H1 (cell line): ENCODE results near the gene AATK. TPM values are rescaled to one million over a fixed set of nuclear protein-coding genes. Genes with fewer than 3 reads are reported as not detected.

Source experiments
- CTCF ChIA-PET: fragments of 300-600 bp; sonication (Branson Sonifier 250); formaldehyde crosslinking; loops from one replicate; lab custom pipeline; 2021; ENCODE audit not compliant: partially characterized antibody; lab: Charles Lee
- POLR2A ChIA-PET: fragments of 300-600 bp; sonication (Branson Sonifier 250); formaldehyde crosslinking; loops from one replicate; lab custom pipeline; 2021; ENCODE audit warnings: inconsistent platforms; ENCODE audit not compliant: partially characterized antibody; lab: Charles Lee
- DNase-seq, 2 experiments: peaks; one replicate each; pipeline versions ENCODE4 v3.0.0 to v3.0.0-alpha.2; 2010 to 2022; ENCODE audit warnings: low spot score in 2 of 2, low read depth in 1 of 2, mixed read lengths in 1 of 2
- FAIRE-seq: peaks from 2 replicates; lab custom pipeline; 2011; peaks lifted over from hg19 to GRCh38; lab: Jason Lieb, UNC
- H2AFZ ChIP-seq: 2 replicates; pipeline ENCODE4 v1.8.1; 2012; ENCODE audit warnings: low read length, inconsistent platforms
- H2AK5ac ChIP-seq: 2 replicates; pipeline ENCODE4 v1.6.1; 2013; ENCODE audit warnings: low read depth, low read length
- H2BK120ac ChIP-seq: replicated peaks from 2 replicates; pipeline ENCODE3; 2013; ENCODE audit warnings: low read depth, low read length, inconsistent platforms
- H2BK12ac ChIP-seq: 2 replicates; pipeline ENCODE4 v1.6.1; 2013; ENCODE audit warnings: low read depth, low read length
- H2BK15ac ChIP-seq: 2 replicates; pipeline ENCODE4 v1.6.1; 2013; ENCODE audit warnings: low read length
- H2BK20ac ChIP-seq: 2 replicates; pipeline ENCODE4 v1.6.1; 2013; ENCODE audit warnings: low read length
- H2BK5ac ChIP-seq: 2 replicates; pipeline ENCODE4 v1.6.1; 2013; ENCODE audit warnings: low read depth, low read length
- H3K14ac ChIP-seq: 2 replicates; pipeline ENCODE4 v1.6.1; 2013; ENCODE audit warnings: inconsistent platforms; ENCODE audit not compliant: insufficient read length
- H3K18ac ChIP-seq: 2 replicates; pipeline ENCODE4 v1.6.1; 2013; ENCODE audit warnings: low read length; ENCODE audit errors: extremely low read depth
- H3K23ac ChIP-seq: 2 replicates; pipeline ENCODE4 v1.6.1; 2013; ENCODE audit warnings: inconsistent platforms; ENCODE audit not compliant: insufficient read length
- H3K23me2 ChIP-seq: 2 replicates; pipeline ENCODE4 v1.6.1; 2013; ENCODE audit warnings: low read depth, low read length
- H3K27ac ChIP-seq: 2 replicates; pipeline ENCODE4 v1.6.1; 2011; ENCODE audit warnings: low read depth, low read length, inconsistent platforms
- H3K27me3 ChIP-seq, 4 experiments: replicated peaks in 1 of 4; 1 replicate in 1 of 4; 2 replicates in 3 of 4; pipeline versions ENCODE4 v1.6.1 to v1.8.1; 2011 to 2013; ENCODE audit warnings: low read length in 3 of 4, mild to moderate bottlenecking in 3 of 4, inconsistent platforms in 2 of 4, mixed read lengths in 2 of 4, moderate library complexity in 1 of 4; ENCODE audit not compliant: control insufficient read depth in 3 of 4, insufficient read depth in 3 of 4; ENCODE audit errors: extremely low read depth in 1 of 4
- H3K36me3 ChIP-seq, 4 experiments: 2 replicates each; pipeline versions ENCODE4 v1.6.1 to v1.8.1; 2011 to 2013; ENCODE audit warnings: mild to moderate bottlenecking in 4 of 4, low read length in 3 of 4, moderate library complexity in 2 of 4, control low read depth in 1 of 4, inconsistent platforms in 1 of 4; ENCODE audit not compliant: insufficient read depth in 4 of 4, control insufficient read depth in 2 of 4
- H3K4ac ChIP-seq: replicated peaks from 2 replicates; pipeline ENCODE3; 2013; ENCODE audit warnings: low read length, low read depth, mixed read lengths, inconsistent platforms; ENCODE audit not compliant: insufficient read length
- H3K4me1 ChIP-seq, 4 experiments: replicated peaks in 1 of 4; 1 replicate in 1 of 4; 2 replicates in 3 of 4; pipeline versions ENCODE4 v1.6.1 to v1.8.1; 2011 to 2013; ENCODE audit warnings: low read length in 3 of 4, inconsistent platforms in 2 of 4, mixed read lengths in 1 of 4; ENCODE audit not compliant: insufficient read depth in 4 of 4, control insufficient read depth in 3 of 4
- H3K4me2 ChIP-seq, 2 experiments: 2 replicates each; pipeline versions ENCODE4 v1.6.1 to v1.8.1; 2011 to 2013; ENCODE audit warnings: low read depth in 2 of 2, low read length in 2 of 2, control low read depth in 1 of 2, inconsistent platforms in 1 of 2, mild to moderate bottlenecking in 1 of 2; ENCODE audit not compliant: insufficient read depth in 1 of 2
- H3K4me3 ChIP-seq, 4 experiments: fragments of 200-600, 300-600 bp in 1 of 4; sonication (generic), shearing (Covaris generic), sonication (Bioruptor Twin) in 1 of 4; 2 replicates each; pipeline versions ENCODE4 v1.5.1 to v1.8.1; 2011 to 2016; ENCODE audit warnings: low read length in 4 of 4, low read depth in 3 of 4, control low read depth in 2 of 4, inconsistent platforms in 2 of 4, mild to moderate bottlenecking in 2 of 4, mixed read lengths in 1 of 4, moderate library complexity in 1 of 4; ENCODE audit not compliant: insufficient read depth in 2 of 4; ENCODE audit errors: extremely low read depth in 1 of 4
- H3K56ac ChIP-seq: replicated peaks from 2 replicates; pipeline ENCODE3; 2013; ENCODE audit warnings: low read depth, mild to moderate bottlenecking, mixed read lengths, low read length, inconsistent platforms; ENCODE audit not compliant: insufficient read length
- H3K79me1 ChIP-seq: 2 replicates; pipeline ENCODE4 v1.6.1; 2013; ENCODE audit warnings: low read depth, low read length, control low read depth
- H3K79me2 ChIP-seq, 2 experiments: 2 replicates each; pipeline versions ENCODE4 v1.6.1 to v1.8.1; 2012 to 2013; ENCODE audit warnings: low read length in 2 of 2, mild to moderate bottlenecking in 2 of 2, inconsistent platforms in 1 of 2; ENCODE audit not compliant: insufficient read depth in 2 of 2, control insufficient read depth in 1 of 2
- H3K9ac ChIP-seq, 4 experiments: replicated peaks in 1 of 4; 1 replicate in 1 of 4; 2 replicates in 3 of 4; pipeline versions ENCODE4 v1.6.1 to v1.8.1; 2011 to 2013; ENCODE audit warnings: low read depth in 3 of 4, low read length in 3 of 4, control low read depth in 2 of 4, mild to moderate bottlenecking in 2 of 4, moderate library complexity in 2 of 4, inconsistent platforms in 1 of 4; ENCODE audit errors: extremely low read depth in 1 of 4
- H3K9me3 ChIP-seq, 2 experiments: 2 replicates each; pipeline versions ENCODE4 v1.6.1 to v1.8.1; 2012 to 2013; ENCODE audit warnings: mild to moderate bottlenecking in 2 of 2, moderate library complexity in 2 of 2, control low read depth in 1 of 2, inconsistent platforms in 1 of 2, low read depth in 1 of 2, low read length in 1 of 2, mixed read lengths in 1 of 2; ENCODE audit not compliant: insufficient read depth in 2 of 2
- H4K20me1 ChIP-seq, 2 experiments: replicated peaks in 1 of 2; 2 replicates each; pipeline versions ENCODE3 to v1.8.1; 2011 to 2013; ENCODE audit warnings: inconsistent platforms in 2 of 2, low read length in 2 of 2, mild to moderate bottlenecking in 1 of 2; ENCODE audit not compliant: insufficient read depth in 2 of 2, control insufficient read depth in 1 of 2
- H4K5ac ChIP-seq: 2 replicates; pipeline ENCODE4 v1.6.1; 2013; ENCODE audit warnings: low read length, low read depth, mixed read lengths, inconsistent platforms; ENCODE audit not compliant: insufficient read length
- H4K8ac ChIP-seq: 2 replicates; pipeline ENCODE4 v1.8.0; 2013; ENCODE audit warnings: mild to moderate bottlenecking, moderate library complexity, low read length, inconsistent platforms; ENCODE audit not compliant: insufficient read depth; ENCODE audit errors: extremely low read depth
- H4K91ac ChIP-seq: replicated peaks from 2 replicates; pipeline ENCODE3; 2013; ENCODE audit warnings: low read length, mixed read lengths, inconsistent platforms; ENCODE audit not compliant: insufficient read length
- SRF ChIP-seq: IDR thresholded peaks from 2 replicates; pipeline ENCODE4 v1.6.1; 2011; ENCODE audit warnings: mild to moderate bottlenecking, low read depth, low read length, moderate library complexity
- WGBS, 2 experiments: shearing (Covaris generic) in 1 of 2; methylation state at CpG; one replicate each; pipeline versions ENCODE4 v1.1.6 to v1.1.7; 2013 to 2015; ENCODE audit warnings: low lambda C conversion rate in 2 of 2, mixed read lengths in 2 of 2, inconsistent platforms in 1 of 2, low coverage in 1 of 2, missing lambda C conversion rate in 1 of 2; ENCODE audit not compliant: insufficient replicate concordance in 2 of 2, insufficient coverage in 1 of 2, insufficient read length in 1 of 2; ENCODE audit errors: extremely low coverage in 1 of 2, missing lambda C conversion rate in 1 of 2; 5-methylcytosine and 5-hydroxymethylcytosine counted together
- polyA plus RNA-seq, 7 experiments: library from polyadenylated mRNA; depleted of rRNA in 3 of 7; stranded (reverse) in 5 of 7; unstranded in 2 of 7; fragments of >200 nt in 5 of 7; fragments of 200-250 nt in 2 of 7; gene quantifications; 1 replicate in 5 of 7; 2 replicates in 1 of 7; 4 replicates in 1 of 7; pipeline versions ENCODE4 v1.2.1 to v1.2.3, GENCODE V29; 2011 to 2013; ENCODE audit warnings: missing spikeins in 2 of 7, mixed read lengths in 2 of 7
- total RNA-seq: library from RNA; stranded (reverse); fragmentation: NEBNext Ultra II Directional; extraction: Animal tissue kit (Norgen Biotek cat#: 25700); gene quantifications from 2 replicates; pipeline ENCODE4 v1.2.1, GENCODE V29; 2021

The AATK gene
- total and polyA plus RNA-seq, 2 of the 8 experiments (the other 6 are each of a cell fraction or from before 2014, with no cell fraction given), result 1.7 to 3.5 TPM

DNA sequence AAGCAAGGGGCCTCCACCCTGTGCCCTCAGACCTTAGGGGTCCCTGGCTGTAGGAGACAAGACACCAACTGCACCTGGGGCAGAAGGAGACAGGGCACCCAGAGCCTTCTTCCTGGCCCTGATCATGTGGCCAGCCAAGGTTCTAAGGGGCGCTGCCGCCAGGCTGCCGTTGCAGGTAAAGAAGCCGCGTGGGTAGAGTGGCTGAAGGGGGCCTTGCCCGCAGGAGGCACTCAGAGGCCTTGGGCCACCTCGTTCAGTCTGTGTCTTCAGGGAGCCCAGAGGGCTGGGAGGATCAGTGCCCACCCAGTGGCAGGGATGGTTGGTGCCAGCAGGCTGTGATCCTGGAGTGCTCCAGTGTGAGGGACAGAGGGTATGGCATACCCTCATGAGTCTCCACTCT, 1.6 kb upstream of the AATK start:
- Histone ChIP-seq H3K4me1 (peaks cover 0 to 12% (median 3%) of the 10 kb centered on the region in 4 experiments; a peak in 4 of 7 replicates), H3K36me3 (no peaks in the 10 kb centered on the region; a peak in 1 of 8 replicates), H4K91ac (no peak overlapping the region), H2BK120ac (no peak overlapping the region), H2AK5ac (0 out of 2 replicates have a peak overlapping the region, but pooled peaks have one; percentile 53), H2AFZ (no peak overlapping the region), H2BK5ac (no peak overlapping the region), H4K8ac (no peak overlapping the region), H2BK20ac (no peak overlapping the region), H3K23ac (no peak overlapping the region), H3K18ac (no peak overlapping the region), H3K9me3 (no peaks in the 10 kb centered on the region), H3K56ac (no peak overlapping the region), H2BK15ac (no peak overlapping the region), H3K9ac (no peak overlapping the region), H4K20me1 (peaks cover 0 to 8% of the 10 kb centered on the region in 2 experiments), H3K14ac (no peak overlapping the region), H3K4ac (no peak overlapping the region), H4K5ac (no peak overlapping the region), H3K4me2 (no peak overlapping the region), H2BK12ac (no peak overlapping the region), H3K79me1 (no peaks in the 10 kb centered on the region; the same call in 1 of the 2 replicates), H3K27ac (no peak overlapping the region), H3K79me2 (peaks cover 0 to 4% of the 10 kb centered on the region in 2 experiments; a peak in 2 of 4 replicates), H3K23me2 (peaks cover 11% of the 10 kb centered on the region), H3K27me3 (peaks cover 0 to 7% (median 4%) of the 10 kb centered on the region in 4 experiments; a peak in 5 of 7 replicates), H3K4me3 (no peak overlapping the region)
- FAIRE-seq (no peak), DNase-seq (no peak)
- CTCF ChIA-PET, result interaction anchor here (0.5 to 1.6 kb wide), 4 partner anchors 21 to 1752 kb away, joined by 3 to 6 read pairs (median 3); no protein-coding TSS in a partner anchor
- 97% methylated on average over 7 of the region's 7 CpGs; no CpG with 5 or more reads in 1 of the 2 experiments for WGBS, 2 experiments
- POLR2A ChIA-PET, result interaction anchor here (1.2 kb wide), 1 partner anchor 18 kb away, joined by 3 read pairs; no protein-coding TSS in a partner anchor
- TF ChIP-seq SRF, result no peak
